B cell (primary cell): Measurements from ENCODE around the gene PPP2R5C.

ENCODE experiments used
- CTCF ChIP-seq: fragments of 200-600 bp; IDR thresholded peaks from one replicate; pipeline ENCODE4 v1.8.0; 2022; ENCODE audit warnings: antibody characterized with exemption, mild to moderate bottlenecking
- EZH2 ChIP-seq: IDR thresholded peaks from 2 replicates; pipeline ENCODE4 v1.6.1; 2012; ENCODE audit warnings: borderline replicate concordance, low read depth, mild to moderate bottlenecking, moderate library complexity, low read length; ENCODE audit not compliant: insufficient read depth, poor library complexity, severe bottlenecking

GRCh38 chr14:101836135-101836534 is 74.6 kb downstream of the PPP2R5C start:
- TF ChIP-seq CTCF (no peak), EZH2 (no peak)
